ENCODE results near the gene TRAPPC12. TPM values are rescaled to one million over a fixed set of nuclear protein-coding genes. Genes with fewer than 3 reads are reported as not detected.

Gene TRAPPC12
- total RNA-seq, 1 experiment from 2014 or later: 77.0 TPM

DNA sequence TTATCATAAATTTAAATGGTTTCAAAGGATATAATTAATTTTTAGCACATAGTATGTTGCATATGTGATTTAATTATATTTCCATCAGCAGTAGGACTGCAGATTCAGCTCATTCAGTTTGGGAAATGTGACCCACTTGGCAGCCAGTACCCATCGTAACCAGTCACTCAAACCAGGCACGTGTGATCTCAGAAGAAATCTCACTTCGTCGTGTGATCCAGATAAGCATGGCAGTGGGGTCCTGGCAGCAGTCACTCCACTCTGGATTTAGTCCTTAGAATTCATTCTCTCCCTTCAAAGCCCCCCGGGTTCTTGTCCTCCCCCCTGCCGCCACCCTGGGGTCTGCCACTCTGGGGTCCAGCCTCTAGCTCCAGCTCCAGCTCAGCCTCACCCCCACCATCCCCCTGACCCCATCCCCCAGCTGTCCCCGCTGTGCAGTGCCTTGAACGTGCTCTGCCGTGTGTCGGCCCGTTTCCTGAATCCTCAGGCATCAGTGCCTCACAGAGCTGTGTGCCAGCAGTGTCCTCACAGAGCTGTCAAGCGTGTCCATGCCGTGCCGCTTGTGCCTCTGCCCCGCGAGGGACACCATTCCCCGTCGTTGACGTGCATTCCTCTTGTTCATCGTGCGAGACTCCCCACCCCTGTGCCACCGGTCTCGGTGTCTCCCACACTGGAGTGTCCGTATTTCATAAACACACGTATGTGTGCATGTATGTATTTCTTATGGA is 34.8 kb downstream of the TRAPPC12 start:
- no peak overlapping the region for H3K27ac Mint-ChIP-seq (ENCODE audit: unreplicated experiment)

DNA sequence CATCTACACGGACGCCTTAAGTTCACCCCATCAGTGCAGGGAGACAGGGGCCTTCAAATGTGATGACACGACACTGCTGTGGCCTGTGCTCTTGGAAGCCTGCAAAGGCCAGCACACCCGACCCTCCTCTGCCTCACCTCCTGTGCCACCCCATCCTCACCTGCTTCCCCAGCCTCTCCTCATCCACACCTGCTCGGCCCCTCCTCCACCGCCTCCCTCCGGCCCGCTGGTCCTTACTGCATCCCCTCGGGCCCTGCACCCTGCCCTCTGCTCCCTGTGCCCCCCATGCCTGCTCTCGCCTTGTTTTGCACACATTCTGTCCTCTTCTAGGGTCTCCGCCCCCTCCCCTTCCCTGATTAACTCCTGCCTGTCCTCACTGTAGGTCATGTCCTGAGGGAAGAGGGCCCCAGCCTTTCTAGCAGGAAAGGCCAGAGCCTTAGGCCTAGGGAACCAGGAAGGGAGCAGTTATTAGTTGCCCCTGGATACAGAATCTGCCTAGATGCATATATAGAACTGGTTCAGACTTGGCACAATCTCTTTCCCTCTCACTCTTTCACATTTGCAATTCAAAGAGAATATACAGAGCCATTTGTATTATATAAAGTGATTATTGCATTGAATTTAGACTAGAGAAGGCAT is 39.4 kb downstream of the TRAPPC12 start:
- DNase-seq: no peak
- Mint-ChIP-seq H3K36me3 (ENCODE audit: insufficient read depth, unreplicated experiment) (peaks cover 19% of the 10 kb centered on the region), H3K27ac (ENCODE audit: unreplicated experiment) (no peak overlapping the region), H3K4me1 (ENCODE audit: low read depth, unreplicated experiment) (peaks cover 5% of the 10 kb centered on the region), H3K4me3 (ENCODE audit: low read depth, unreplicated experiment) (no peak overlapping the region), H3K9me3 (ENCODE audit: low read depth, unreplicated experiment) (no peaks in the 10 kb centered on the region), H3K27me3 (ENCODE audit: unreplicated experiment) (no peaks in the 10 kb centered on the region)
- no TSS peak for BruUV-seq (replicated peaks)
- intact Hi-C loops (cut with micrococcal nuclease; ENCODE audit: unreplicated experiment): no loop called here
- TF ChIP-seq, protein P1, sequence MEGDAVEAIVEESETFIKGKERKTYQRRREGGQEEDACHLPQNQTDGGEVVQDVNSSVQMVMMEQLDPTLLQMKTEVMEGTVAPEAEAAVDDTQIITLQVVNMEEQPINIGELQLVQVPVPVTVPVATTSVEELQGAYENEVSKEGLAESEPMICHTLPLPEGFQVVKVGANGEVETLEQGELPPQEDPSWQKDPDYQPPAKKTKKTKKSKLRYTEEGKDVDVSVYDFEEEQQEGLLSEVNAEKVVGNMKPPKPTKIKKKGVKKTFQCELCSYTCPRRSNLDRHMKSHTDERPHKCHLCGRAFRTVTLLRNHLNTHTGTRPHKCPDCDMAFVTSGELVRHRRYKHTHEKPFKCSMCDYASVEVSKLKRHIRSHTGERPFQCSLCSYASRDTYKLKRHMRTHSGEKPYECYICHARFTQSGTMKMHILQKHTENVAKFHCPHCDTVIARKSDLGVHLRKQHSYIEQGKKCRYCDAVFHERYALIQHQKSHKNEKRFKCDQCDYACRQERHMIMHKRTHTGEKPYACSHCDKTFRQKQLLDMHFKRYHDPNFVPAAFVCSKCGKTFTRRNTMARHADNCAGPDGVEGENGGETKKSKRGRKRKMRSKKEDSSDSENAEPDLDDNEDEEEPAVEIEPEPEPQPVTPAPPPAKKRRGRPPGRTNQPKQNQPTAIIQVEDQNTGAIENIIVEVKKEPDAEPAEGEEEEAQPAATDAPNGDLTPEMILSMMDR (IDR thresholded peaks at IDR 0.05; ENCODE audit: unreplicated experiment): no peak
- CTCF ChIA-PET: no interaction called here

More for the DNA sequence above, 34.8 kb downstream of the TRAPPC12 start:
- no TSS peak for BruUV-seq (replicated peaks)
- intact Hi-C loops (cut with micrococcal nuclease; ENCODE audit: unreplicated experiment): no loop called here
- DNase-seq: no peak
- TF ChIP-seq, protein P1 (IDR thresholded peaks at IDR 0.05; ENCODE audit: unreplicated experiment): no peak
- Mint-ChIP-seq H3K27me3 (ENCODE audit: unreplicated experiment) (no peaks in the 10 kb centered on the region), H3K36me3 (ENCODE audit: insufficient read depth, unreplicated experiment) (no peaks in the 10 kb centered on the region), H3K4me3 (ENCODE audit: low read depth, unreplicated experiment) (no peak overlapping the region), H3K4me1 (ENCODE audit: low read depth, unreplicated experiment) (no peaks in the 10 kb centered on the region), H3K9me3 (ENCODE audit: low read depth, unreplicated experiment) (no peaks in the 10 kb centered on the region)
- CTCF ChIA-PET: interaction anchor here (0.6 kb wide), 1 partner anchor 10 kb away, joined by 3 read pairs; no protein-coding TSS in a partner anchor

- no peak for DNase-seq
- Mint-ChIP-seq H3K27ac (ENCODE audit: unreplicated experiment) (no peak overlapping the region), H3K4me3 (ENCODE audit: low read depth, unreplicated experiment) (no peak overlapping the region), H3K27me3 (ENCODE audit: unreplicated experiment) (no peaks in the 10 kb centered on the region), H3K36me3 (ENCODE audit: insufficient read depth, unreplicated experiment) (peaks cover 27% of the 10 kb centered on the region), H3K4me1 (ENCODE audit: low read depth, unreplicated experiment) (peaks cover 8% of the 10 kb centered on the region), H3K9me3 (ENCODE audit: low read depth, unreplicated experiment) (no peaks in the 10 kb centered on the region)
- intact Hi-C loops (cut with micrococcal nuclease; ENCODE audit: unreplicated experiment): no loop called here
- TF ChIP-seq, protein P1 (IDR thresholded peaks at IDR 0.05; ENCODE audit: unreplicated experiment): no peak
- BruUV-seq (replicated peaks): no TSS peak
- CTCF ChIA-PET: no interaction called here
These were observed 40.7 kb downstream of the TRAPPC12 start for GRCh38 chr2:3420076-3420768.

- intact Hi-C loops (cut with micrococcal nuclease; ENCODE audit: unreplicated experiment): no loop called here
These were observed 41.4 kb downstream of the TRAPPC12 start for GRCh38 chr2:3420769-3421397.

More at GRCh38 chr2:3420769-3421397, 41.4 kb downstream of the TRAPPC12 start:
- no peak overlapping the region for H3K27ac Mint-ChIP-seq (ENCODE audit: unreplicated experiment)
- peaks cover 27% of the 10 kb centered on the region for H3K36me3 Mint-ChIP-seq (ENCODE audit: insufficient read depth, unreplicated experiment)
- no peaks in the 10 kb centered on the region for H3K9me3 Mint-ChIP-seq (ENCODE audit: low read depth, unreplicated experiment)
- no peak overlapping the region for H3K4me3 Mint-ChIP-seq (ENCODE audit: low read depth, unreplicated experiment)
- TF ChIP-seq, protein P1 (IDR thresholded peaks at IDR 0.05; ENCODE audit: unreplicated experiment): no peak
- no peaks in the 10 kb centered on the region for H3K27me3 Mint-ChIP-seq (ENCODE audit: unreplicated experiment)
- CTCF ChIA-PET: no interaction called here
- H3K4me1 Mint-ChIP-seq (ENCODE audit: low read depth, unreplicated experiment): peaks cover 8% of the 10 kb centered on the region
- DNase-seq: no peak
- no TSS peak for BruUV-seq (replicated peaks)
